NT2/D1 (cell line): ENCODE measurements around the gene WNT10A.

Experiments used
- DNase-seq: peaks from one replicate; pipeline ENCODE4 v3.0.0-alpha.2; 2011; ENCODE audit warnings: low read depth, low spot score
- H3K27me3 ChIP-seq: 2 replicates; pipeline ENCODE4 v1.6.0; 2011; ENCODE audit warnings: mild to moderate bottlenecking; ENCODE audit not compliant: insufficient read length, insufficient read depth
- H3K36me3 ChIP-seq: 2 replicates; pipeline ENCODE4 v1.6.1; 2011; ENCODE audit warnings: mild to moderate bottlenecking, low read length, mixed read lengths; ENCODE audit not compliant: insufficient read depth, insufficient read length
- H3K4me1 ChIP-seq: 2 replicates; pipeline ENCODE4 v1.5.1; 2011; ENCODE audit not compliant: insufficient read depth, insufficient read length
- H3K4me3 ChIP-seq: 2 replicates; pipeline ENCODE4 v1.5.1; 2011; ENCODE audit warnings: low read depth; ENCODE audit not compliant: insufficient read length
- H3K9ac ChIP-seq: 2 replicates; pipeline ENCODE4 v1.6.0; 2011; ENCODE audit warnings: low read depth; ENCODE audit not compliant: insufficient read length
- H3K9me3 ChIP-seq: 2 replicates; pipeline ENCODE4 v1.5.1; 2011; ENCODE audit warnings: mild to moderate bottlenecking, low read length; ENCODE audit not compliant: insufficient read depth
- SUZ12 ChIP-seq: IDR thresholded peaks from 2 replicates; pipeline ENCODE4 v1.6.1; 2011; ENCODE audit not compliant: insufficient read length, insufficient read depth; ENCODE audit errors: extremely low read depth
- YY1 ChIP-seq: IDR thresholded peaks from 2 replicates; pipeline ENCODE4 v1.6.1; 2011; ENCODE audit not compliant: insufficient read length, insufficient read depth
- ZNF274 ChIP-seq: IDR thresholded peaks from 2 replicates; pipeline ENCODE4 v1.6.1; 2011; ENCODE audit warnings: mild to moderate bottlenecking, low read depth, low read length

Gene WNT10A

GRCh38 chr2:218853766-218854165 lies 26.9 kb upstream of the WNT10A start:
- H3K9ac ChIP-seq: no peak overlapping the region
- H3K27me3 ChIP-seq: peaks cover 37% of the 10 kb centered on the region
- TF ChIP-seq ZNF274 (no peak), SUZ12 (no peak), YY1 (no peak)
- no peak overlapping the region for H3K4me3 ChIP-seq
- DNase-seq: no peak
- peaks cover 40% of the 10 kb centered on the region for H3K4me1 ChIP-seq
- H3K36me3 ChIP-seq: no peaks in the 10 kb centered on the region
- H3K9me3 ChIP-seq: no peaks in the 10 kb centered on the region

DNA sequence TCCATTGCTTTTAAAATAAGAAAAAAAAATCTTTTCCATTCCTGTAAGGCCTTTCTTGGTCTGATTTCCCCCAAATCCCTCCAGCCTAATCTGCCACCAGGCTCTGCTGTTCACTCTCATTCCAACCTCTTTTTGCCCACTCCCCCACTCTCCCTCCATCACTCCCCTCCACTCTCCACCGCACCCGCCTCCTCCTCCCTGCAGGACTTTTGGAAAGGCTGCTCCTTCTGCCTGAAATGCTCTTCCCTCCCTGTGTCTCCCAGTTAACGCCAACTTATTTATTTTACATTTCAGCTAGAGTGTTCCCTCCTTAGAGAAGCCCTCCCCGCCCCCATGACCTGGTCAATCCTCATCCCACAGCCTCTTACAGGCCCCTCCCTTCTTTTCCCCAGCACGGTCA lies 25.8 kb upstream of the WNT10A start:
- no peaks in the 10 kb centered on the region for H3K9me3 ChIP-seq
- no peak for TF ChIP-seq SUZ12
- TF ChIP-seq YY1: no peak
- TF ChIP-seq ZNF274: no peak
- peaks cover 41% of the 10 kb centered on the region for H3K4me1 ChIP-seq
- H3K9ac ChIP-seq: no peak overlapping the region
- H3K27me3 ChIP-seq: peaks cover 45% of the 10 kb centered on the region
- no peak overlapping the region for H3K4me3 ChIP-seq
- H3K36me3 ChIP-seq: no peaks in the 10 kb centered on the region
- DNase-seq: no peak

GRCh38 chr2:218855305-218856166 lies 25.1 kb upstream of the WNT10A start:
- H3K9ac ChIP-seq: no peak overlapping the region
- TF ChIP-seq SUZ12 (no peak), ZNF274 (no peak), YY1 (no peak)
- H3K27me3 ChIP-seq: peaks cover 52% of the 10 kb centered on the region
- DNase-seq: no peak
- no peak overlapping the region for H3K4me3 ChIP-seq
- H3K9me3 ChIP-seq: no peaks in the 10 kb centered on the region
- no peaks in the 10 kb centered on the region for H3K36me3 ChIP-seq
- H3K4me1 ChIP-seq: peaks cover 44% of the 10 kb centered on the region

DNA sequence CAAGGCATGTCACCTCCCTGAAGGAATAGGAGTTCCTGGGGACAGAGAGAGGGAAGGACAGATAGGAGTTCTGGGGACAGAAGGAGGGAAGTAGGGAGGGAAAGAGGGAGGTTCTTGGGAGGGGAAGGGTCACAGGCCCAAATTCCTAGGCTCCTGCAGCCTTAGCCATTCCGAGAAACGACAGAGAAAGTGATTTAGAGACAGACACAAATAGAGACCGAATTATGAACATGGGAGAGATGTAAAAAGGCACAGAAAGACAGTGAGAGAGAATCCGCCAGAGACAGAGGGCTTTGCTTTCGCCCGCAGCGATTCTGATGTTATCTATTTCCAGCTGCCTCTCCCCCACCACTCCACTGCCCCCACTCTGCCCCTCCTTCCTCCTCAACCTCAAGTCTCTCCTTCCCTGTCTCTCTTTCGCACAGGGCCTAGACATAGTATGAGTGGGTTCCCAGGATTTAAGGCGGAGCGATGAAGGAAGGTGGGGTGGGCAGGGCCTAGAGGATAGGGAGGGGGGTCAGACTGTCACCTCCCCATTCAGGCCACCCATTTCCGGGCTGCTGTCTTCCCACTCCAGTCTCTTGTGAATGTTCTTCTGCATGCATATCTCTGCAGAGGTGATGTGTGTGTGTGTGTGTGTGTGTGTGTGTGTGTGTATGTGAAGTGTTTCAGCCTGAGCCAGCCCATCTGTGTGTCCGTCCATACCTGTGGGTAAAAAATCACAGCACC lies 24.3 kb upstream of the WNT10A start:
- no peak for DNase-seq
- H3K4me1 ChIP-seq: peaks cover 45% of the 10 kb centered on the region
- no peaks in the 10 kb centered on the region for H3K9me3 ChIP-seq
- no peak overlapping the region for H3K4me3 ChIP-seq
- peaks cover 54% of the 10 kb centered on the region for H3K27me3 ChIP-seq
- no peaks in the 10 kb centered on the region for H3K36me3 ChIP-seq
- no peak overlapping the region for H3K9ac ChIP-seq
- TF ChIP-seq SUZ12 (no peak), ZNF274 (no peak), YY1 (no peak)

DNA sequence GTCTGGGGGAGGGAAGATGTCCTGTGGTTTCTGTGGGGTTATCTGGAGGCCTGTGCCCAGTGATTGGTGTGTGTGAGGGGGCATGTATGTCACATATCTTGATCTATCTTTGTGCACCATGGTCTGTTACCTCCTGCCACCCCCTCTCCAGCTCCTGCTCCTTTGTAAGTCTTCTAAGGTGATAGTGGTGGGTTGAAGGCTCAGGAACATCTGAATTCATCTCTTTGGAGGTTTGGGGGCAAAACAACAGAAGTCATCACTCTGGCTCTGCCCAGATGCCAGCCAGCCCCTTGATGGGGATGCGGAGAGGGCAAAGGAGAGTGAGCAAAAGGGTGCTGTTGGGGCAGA lies 23.8 kb upstream of the WNT10A start:
- DNase-seq: no peak
- H3K4me1 ChIP-seq: peaks cover 47% of the 10 kb centered on the region
- H3K27me3 ChIP-seq: peaks cover 59% of the 10 kb centered on the region

GRCh38 chr2:218857371-218858137 lies 23.1 kb upstream of the WNT10A start:
- H3K9me3 ChIP-seq: no peaks in the 10 kb centered on the region
- H3K4me1 ChIP-seq: peaks cover 46% of the 10 kb centered on the region
- H3K36me3 ChIP-seq: no peaks in the 10 kb centered on the region
- DNase-seq: no peak
- H3K9ac ChIP-seq: no peak overlapping the region
- H3K4me3 ChIP-seq: no peak overlapping the region
- peaks cover 65% of the 10 kb centered on the region for H3K27me3 ChIP-seq
- TF ChIP-seq SUZ12 (no peak), ZNF274 (no peak), YY1 (no peak)

More for the DNA sequence above, 23.8 kb upstream of the WNT10A start:
- TF ChIP-seq SUZ12 (no peak), ZNF274 (no peak), YY1 (no peak)
- Histone ChIP-seq H3K9ac (no peak overlapping the region), H3K4me3 (no peak overlapping the region), H3K9me3 (no peaks in the 10 kb centered on the region), H3K36me3 (no peaks in the 10 kb centered on the region)

DNA sequence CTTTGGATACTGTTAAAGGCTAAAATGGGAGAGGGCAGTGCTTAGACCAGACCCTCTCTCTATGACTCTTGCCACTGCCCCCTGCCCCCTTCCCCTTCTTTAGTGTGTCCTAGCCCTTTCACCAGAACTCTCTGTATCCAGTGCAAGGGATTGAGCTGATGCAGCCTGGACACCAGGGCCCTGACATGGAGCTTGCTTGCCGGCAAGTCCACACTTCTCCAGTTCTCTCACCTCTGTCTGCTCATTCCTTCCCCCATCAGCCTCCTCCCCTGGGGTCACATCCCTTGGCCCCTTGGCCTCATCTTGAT lies 22.6 kb upstream of the WNT10A start:
- DNase-seq: no peak
- H3K9ac ChIP-seq: no peak overlapping the region
- H3K4me3 ChIP-seq: no peak overlapping the region
- H3K36me3 ChIP-seq: no peaks in the 10 kb centered on the region
- TF ChIP-seq YY1 (no peak), ZNF274 (no peak), SUZ12 (no peak)
- peaks cover 43% of the 10 kb centered on the region for H3K4me1 ChIP-seq
- H3K9me3 ChIP-seq: no peaks in the 10 kb centered on the region
- H3K27me3 ChIP-seq: peaks cover 70% of the 10 kb centered on the region
